ENCODE data around the gene FCRLB. TPM values are rescaled to one million over a fixed set of nuclear protein-coding genes. Genes with fewer than 3 reads are reported as not detected.

Gene FCRLB
- total RNA-seq, 1 donor from 2014 or later = 0.27 TPM

DNA sequence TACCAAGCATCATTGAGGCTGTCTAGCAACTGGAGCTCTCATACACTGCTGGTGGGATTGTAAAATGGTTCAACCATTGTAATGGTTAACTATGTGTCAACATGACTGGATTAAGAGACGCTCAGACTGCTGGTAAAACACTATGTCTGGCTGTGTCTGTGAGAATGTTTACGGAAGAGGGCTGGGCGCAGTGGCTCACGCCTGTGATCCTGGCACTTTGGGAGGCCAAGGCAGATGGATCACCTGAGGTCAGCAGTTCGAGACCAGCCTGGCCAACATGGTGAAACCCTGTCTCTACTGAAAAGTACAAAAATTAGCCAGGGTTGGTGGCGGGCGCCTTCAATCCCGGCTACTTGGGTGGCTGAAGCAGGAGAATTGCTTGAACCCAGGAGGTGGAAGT, 19.1 kb upstream of the FCRLB start:
- H3K27ac Mint-ChIP-seq (ENCODE audit: unreplicated experiment) = no peak overlapping the region
- no peak overlapping the region for H3K4me3 Mint-ChIP-seq (ENCODE audit: unreplicated experiment)
- TF ChIP-seq, protein P1, sequence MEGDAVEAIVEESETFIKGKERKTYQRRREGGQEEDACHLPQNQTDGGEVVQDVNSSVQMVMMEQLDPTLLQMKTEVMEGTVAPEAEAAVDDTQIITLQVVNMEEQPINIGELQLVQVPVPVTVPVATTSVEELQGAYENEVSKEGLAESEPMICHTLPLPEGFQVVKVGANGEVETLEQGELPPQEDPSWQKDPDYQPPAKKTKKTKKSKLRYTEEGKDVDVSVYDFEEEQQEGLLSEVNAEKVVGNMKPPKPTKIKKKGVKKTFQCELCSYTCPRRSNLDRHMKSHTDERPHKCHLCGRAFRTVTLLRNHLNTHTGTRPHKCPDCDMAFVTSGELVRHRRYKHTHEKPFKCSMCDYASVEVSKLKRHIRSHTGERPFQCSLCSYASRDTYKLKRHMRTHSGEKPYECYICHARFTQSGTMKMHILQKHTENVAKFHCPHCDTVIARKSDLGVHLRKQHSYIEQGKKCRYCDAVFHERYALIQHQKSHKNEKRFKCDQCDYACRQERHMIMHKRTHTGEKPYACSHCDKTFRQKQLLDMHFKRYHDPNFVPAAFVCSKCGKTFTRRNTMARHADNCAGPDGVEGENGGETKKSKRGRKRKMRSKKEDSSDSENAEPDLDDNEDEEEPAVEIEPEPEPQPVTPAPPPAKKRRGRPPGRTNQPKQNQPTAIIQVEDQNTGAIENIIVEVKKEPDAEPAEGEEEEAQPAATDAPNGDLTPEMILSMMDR (IDR thresholded peaks at IDR 0.05) = no peak
- DNase-seq (ENCODE audit: extremely low spot score, unreplicated experiment) = peak; percentile 64
- peaks cover 29% of the 10 kb centered on the region for H3K27me3 Mint-ChIP-seq (ENCODE audit: unreplicated experiment)
- no peaks in the 10 kb centered on the region for H3K4me1 Mint-ChIP-seq (ENCODE audit: unreplicated experiment)
- no peaks in the 10 kb centered on the region for H3K36me3 Mint-ChIP-seq (ENCODE audit: unreplicated experiment)
- no peaks in the 10 kb centered on the region for H3K9me3 Mint-ChIP-seq (ENCODE audit: unreplicated experiment)

DNA sequence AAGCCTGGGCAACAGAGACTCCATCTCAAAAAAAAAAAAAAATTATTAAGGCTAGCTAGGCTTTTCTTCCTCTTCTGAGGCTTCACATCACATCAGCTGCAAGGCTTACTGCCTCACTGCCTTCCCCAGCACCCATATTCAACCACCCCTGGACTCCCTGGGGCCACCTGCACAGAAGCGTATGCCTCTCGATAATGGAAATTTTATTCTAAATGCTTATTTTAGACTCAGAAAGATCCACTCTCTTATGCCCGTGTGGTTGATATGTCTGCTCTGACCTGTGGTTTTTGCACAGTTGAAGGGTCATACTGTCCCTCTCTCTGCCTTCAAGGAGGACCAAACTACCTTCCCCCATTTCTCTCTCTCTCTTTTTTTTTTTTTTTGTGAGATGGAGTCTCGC, 15.8 kb upstream of the FCRLB start:
- H3K27me3 Mint-ChIP-seq (ENCODE audit: unreplicated experiment) = peaks cover 18% of the 10 kb centered on the region
- H3K36me3 Mint-ChIP-seq (ENCODE audit: unreplicated experiment) = no peaks in the 10 kb centered on the region
- H3K4me1 Mint-ChIP-seq (ENCODE audit: unreplicated experiment) = no peaks in the 10 kb centered on the region
- TF ChIP-seq, protein P1 (IDR thresholded peaks at IDR 0.05) = no peak
- H3K27ac Mint-ChIP-seq (ENCODE audit: unreplicated experiment) = no peak overlapping the region
- DNase-seq (ENCODE audit: extremely low spot score, unreplicated experiment) = no peak
- H3K4me3 Mint-ChIP-seq (ENCODE audit: unreplicated experiment) = no peak overlapping the region
- no peaks in the 10 kb centered on the region for H3K9me3 Mint-ChIP-seq (ENCODE audit: unreplicated experiment)

DNA sequence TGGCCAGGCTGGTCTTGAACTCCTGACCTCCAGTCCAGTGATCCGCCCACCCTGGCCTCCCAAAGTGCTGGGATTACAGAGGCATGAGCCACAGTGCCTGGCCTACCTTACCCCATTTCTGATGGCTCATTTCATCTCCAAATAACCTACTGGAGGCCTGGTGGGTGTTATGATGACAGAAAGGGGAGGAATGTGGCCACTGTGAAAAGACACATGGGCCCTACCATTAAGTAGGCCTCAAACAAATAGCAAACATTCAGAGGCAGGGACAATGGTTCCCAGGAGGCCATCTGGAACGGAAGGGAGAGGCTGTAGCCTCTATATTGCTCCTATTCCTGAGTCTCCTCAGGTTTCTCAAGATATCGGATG, 15.2 kb upstream of the FCRLB start:
- no peak for DNase-seq (ENCODE audit: extremely low spot score, unreplicated experiment)
- no peaks in the 10 kb centered on the region for H3K4me1 Mint-ChIP-seq (ENCODE audit: unreplicated experiment)
- TF ChIP-seq, protein P1 (IDR thresholded peaks at IDR 0.05) = no peak
- peaks cover 18% of the 10 kb centered on the region for H3K27me3 Mint-ChIP-seq (ENCODE audit: unreplicated experiment)
- no peak overlapping the region for H3K27ac Mint-ChIP-seq (ENCODE audit: unreplicated experiment)
- H3K9me3 Mint-ChIP-seq (ENCODE audit: unreplicated experiment) = no peaks in the 10 kb centered on the region
- H3K36me3 Mint-ChIP-seq (ENCODE audit: unreplicated experiment) = no peaks in the 10 kb centered on the region
- H3K4me3 Mint-ChIP-seq (ENCODE audit: unreplicated experiment) = no peak overlapping the region

- no peak within 1 kb of the TSS for H3K4me3 Mint-ChIP-seq (ENCODE audit: unreplicated experiment)
- no peaks in the 10 kb centered on the region for H3K9me3 Mint-ChIP-seq (ENCODE audit: unreplicated experiment)
- no peaks in the 10 kb centered on the region for H3K4me1 Mint-ChIP-seq (ENCODE audit: unreplicated experiment)
- no peaks in the 10 kb centered on the region for H3K36me3 Mint-ChIP-seq (ENCODE audit: unreplicated experiment)
- peak; percentile 38 for DNase-seq (ENCODE audit: extremely low spot score, unreplicated experiment)
- no peak within 1 kb of the TSS for H3K27ac Mint-ChIP-seq (ENCODE audit: unreplicated experiment)
- TF ChIP-seq, protein P1 (IDR thresholded peaks at IDR 0.05) = no peak
- peaks cover 18% of the 10 kb centered on the region for H3K27me3 Mint-ChIP-seq (ENCODE audit: unreplicated experiment)
These were observed 14.6 kb upstream of the FCRLB start, which contains the start of gene FCRLA for GRCh38 chr1:161706482-161707347. Gene FCRLA, plus strand, starts transcription at chr1:161707229. Its CDS starts 36 bp downstream, at chr1:161707265.

- DNase-seq (ENCODE audit: extremely low spot score, unreplicated experiment) = peak; percentile 25
- no peaks in the 10 kb centered on the region for H3K4me1 Mint-ChIP-seq (ENCODE audit: unreplicated experiment)
- no peaks in the 10 kb centered on the region for H3K36me3 Mint-ChIP-seq (ENCODE audit: unreplicated experiment)
- H3K4me3 Mint-ChIP-seq (ENCODE audit: unreplicated experiment) = no peak overlapping the region
- H3K27ac Mint-ChIP-seq (ENCODE audit: unreplicated experiment) = no peak overlapping the region
- TF ChIP-seq, protein P1 (IDR thresholded peaks at IDR 0.05) = no peak
- H3K27me3 Mint-ChIP-seq (ENCODE audit: unreplicated experiment) = peaks cover 21% of the 10 kb centered on the region
- H3K9me3 Mint-ChIP-seq (ENCODE audit: unreplicated experiment) = no peaks in the 10 kb centered on the region
These were observed 13.8 kb upstream of the FCRLB start for GRCh38 chr1:161707503-161707902.
